Measurements from ENCODE around the gene ST3GAL6. TPM values are rescaled to one million over a fixed set of nuclear protein-coding genes. Genes with fewer than 3 reads are reported as not detected.
"Not testable (repeated sequence)": the region's sequence is repeated elsewhere in the genome, so short reads cannot be mapped to it uniquely, and the experiment has no call there.

ST3GAL6 gene
- total RNA-seq, 1 donor from 2014 or later = not detected

DNA sequence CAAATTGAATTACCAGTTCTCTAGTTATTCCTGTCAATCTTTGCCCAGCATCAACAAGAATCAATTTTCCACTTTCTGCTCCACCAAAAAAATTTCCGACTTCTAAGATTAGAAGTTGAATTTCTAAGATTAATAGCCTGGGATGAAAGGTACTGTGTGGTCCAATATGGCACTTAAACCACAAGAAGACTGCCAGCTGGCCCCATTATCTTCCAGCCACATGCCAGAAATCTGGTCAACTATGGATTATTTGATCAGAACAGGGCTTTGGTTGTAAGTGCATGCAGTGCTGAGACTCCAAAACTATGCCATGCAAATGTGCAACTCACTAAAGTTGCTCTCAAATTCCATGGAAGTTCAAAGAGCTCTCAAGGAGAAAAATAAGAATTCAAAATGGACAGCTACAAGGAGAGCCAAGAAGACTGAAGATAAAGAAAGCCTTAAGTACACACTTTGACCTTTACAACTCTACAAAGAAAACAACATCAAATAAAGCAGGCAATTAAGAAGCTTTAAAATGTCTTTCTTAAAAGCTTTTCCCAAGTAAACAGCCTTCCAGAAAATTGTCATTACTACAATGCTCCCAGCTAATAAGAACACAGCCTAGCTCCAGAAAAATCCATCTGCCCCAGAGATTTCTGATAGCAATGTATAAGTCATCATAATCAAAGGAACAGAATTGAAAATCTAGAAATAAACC, 64.2 kb downstream of the ST3GAL6 start:
- CTCF ChIA-PET = interaction anchor here (2.0 kb wide), 1 partner anchor 10 kb away, joined by 5 read pairs; no protein-coding TSS in a partner anchor

DNA sequence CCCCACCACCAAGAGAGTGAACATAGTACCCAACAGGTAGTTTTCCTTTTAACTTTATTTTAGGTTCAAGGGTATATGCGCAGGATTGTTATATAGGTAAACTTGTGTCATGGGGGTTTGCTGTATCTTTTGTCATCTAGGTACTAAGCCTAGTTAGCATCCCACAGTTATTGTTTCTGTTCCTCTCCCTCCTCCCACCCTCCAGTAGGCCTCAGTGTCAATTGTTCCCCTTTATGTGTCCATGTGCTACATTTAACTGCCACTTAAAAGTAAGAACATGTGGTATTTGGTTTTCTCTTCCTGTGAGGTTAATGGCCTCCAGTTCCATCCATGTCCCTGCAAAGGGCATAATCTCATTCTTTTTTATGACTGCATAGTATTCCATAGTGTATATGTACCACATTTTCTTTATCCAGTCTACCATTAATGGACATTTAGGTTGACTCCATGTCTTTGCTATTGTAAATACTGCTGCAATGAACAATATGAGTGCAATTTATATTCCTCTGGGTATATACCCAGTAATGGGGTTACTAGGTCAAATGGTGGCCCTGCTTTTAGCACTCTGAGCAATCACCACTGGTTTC, 66.2 kb downstream of the ST3GAL6 start:
- no peak overlapping the region for H3K27ac Mint-ChIP-seq
- H3K9me3 Mint-ChIP-seq = peaks cover 2% of the 10 kb centered on the region
- POLR2A ChIA-PET = no interaction called here
- CTCF ChIA-PET = no interaction called here
- TF ChIP-seq, protein P1, sequence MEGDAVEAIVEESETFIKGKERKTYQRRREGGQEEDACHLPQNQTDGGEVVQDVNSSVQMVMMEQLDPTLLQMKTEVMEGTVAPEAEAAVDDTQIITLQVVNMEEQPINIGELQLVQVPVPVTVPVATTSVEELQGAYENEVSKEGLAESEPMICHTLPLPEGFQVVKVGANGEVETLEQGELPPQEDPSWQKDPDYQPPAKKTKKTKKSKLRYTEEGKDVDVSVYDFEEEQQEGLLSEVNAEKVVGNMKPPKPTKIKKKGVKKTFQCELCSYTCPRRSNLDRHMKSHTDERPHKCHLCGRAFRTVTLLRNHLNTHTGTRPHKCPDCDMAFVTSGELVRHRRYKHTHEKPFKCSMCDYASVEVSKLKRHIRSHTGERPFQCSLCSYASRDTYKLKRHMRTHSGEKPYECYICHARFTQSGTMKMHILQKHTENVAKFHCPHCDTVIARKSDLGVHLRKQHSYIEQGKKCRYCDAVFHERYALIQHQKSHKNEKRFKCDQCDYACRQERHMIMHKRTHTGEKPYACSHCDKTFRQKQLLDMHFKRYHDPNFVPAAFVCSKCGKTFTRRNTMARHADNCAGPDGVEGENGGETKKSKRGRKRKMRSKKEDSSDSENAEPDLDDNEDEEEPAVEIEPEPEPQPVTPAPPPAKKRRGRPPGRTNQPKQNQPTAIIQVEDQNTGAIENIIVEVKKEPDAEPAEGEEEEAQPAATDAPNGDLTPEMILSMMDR (IDR thresholded peaks at IDR 0.05) = no peak
- no peak for ATAC-seq (ENCODE audit: low read depth)
- no peak overlapping the region for H3K4me3 Mint-ChIP-seq
- no peaks in the 10 kb centered on the region for H3K36me3 Mint-ChIP-seq (ENCODE audit: low read depth)
- H3K4me1 Mint-ChIP-seq = no peaks in the 10 kb centered on the region
- intact Hi-C loops (cut with micrococcal nuclease) = no loop called here
- DNase-seq = no peak
- no peaks in the 10 kb centered on the region for H3K27me3 Mint-ChIP-seq

More for the DNA sequence above, 64.2 kb downstream of the ST3GAL6 start:
- peaks cover 2% of the 10 kb centered on the region for H3K9me3 Mint-ChIP-seq
- no peaks in the 10 kb centered on the region for H3K27me3 Mint-ChIP-seq
- H3K4me3 Mint-ChIP-seq = no peak overlapping the region
- H3K27ac Mint-ChIP-seq = no peak overlapping the region
- POLR2A ChIA-PET = no interaction called here
- intact Hi-C loops (cut with micrococcal nuclease) = no loop called here
- no peak for ATAC-seq (ENCODE audit: low read depth)
- TF ChIP-seq, protein P1 (IDR thresholded peaks at IDR 0.05) = no peak
- DNase-seq = no peak
- H3K4me1 Mint-ChIP-seq = no peaks in the 10 kb centered on the region
- no peaks in the 10 kb centered on the region for H3K36me3 Mint-ChIP-seq (ENCODE audit: low read depth)

DNA sequence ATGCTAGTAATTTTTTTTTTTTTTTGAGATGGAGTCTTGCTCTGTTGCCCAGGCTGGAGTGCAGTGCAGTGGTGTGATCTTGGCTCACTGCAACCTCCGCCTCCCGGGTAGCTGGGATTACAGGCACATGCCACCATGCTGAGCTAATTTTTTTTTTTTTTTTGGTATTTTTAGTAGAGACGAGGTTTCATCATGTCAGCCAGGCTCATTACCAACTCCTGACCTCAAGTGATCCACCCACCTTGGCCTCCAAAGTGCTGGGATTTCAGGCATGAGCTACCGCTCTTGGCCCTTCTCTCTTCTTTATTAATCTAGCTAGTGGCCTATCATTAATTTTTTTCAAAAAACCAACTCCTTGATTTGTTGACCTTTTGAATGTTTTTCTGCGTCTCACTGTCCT, 67.9 kb downstream of the ST3GAL6 start:
- CTCF ChIA-PET; H3K36me3 Mint-ChIP-seq (ENCODE audit: low read depth); POLR2A ChIA-PET; intact Hi-C loops (cut with micrococcal nuclease); H3K27me3 Mint-ChIP-seq; H3K27ac Mint-ChIP-seq; H3K4me3 Mint-ChIP-seq; H3K4me1 Mint-ChIP-seq; DNase-seq; ATAC-seq (ENCODE audit: low read depth); H3K9me3 Mint-ChIP-seq: not testable (repeated sequence)

DNA sequence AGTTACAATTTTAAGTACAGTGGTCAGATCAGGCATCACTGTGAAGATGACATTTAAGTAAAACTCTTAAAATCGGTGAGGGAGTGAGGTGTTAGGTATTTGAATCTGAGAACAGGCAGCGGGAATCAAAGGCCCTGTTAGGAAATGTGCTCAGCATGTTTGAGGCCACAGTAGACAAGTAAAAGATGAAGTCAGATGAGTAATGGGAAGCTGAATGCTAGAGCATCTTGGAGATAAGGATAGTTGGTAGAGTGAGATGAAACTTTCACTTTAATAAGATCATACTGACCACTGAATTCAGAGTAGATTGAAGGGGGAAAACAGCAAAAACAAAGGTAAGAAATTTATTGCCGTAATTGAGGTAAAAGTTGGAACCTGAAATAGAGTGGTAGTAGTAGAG, 76.7 kb downstream of the ST3GAL6 start:
- intact Hi-C loops (cut with micrococcal nuclease) = no loop called here
- no peaks in the 10 kb centered on the region for H3K36me3 Mint-ChIP-seq (ENCODE audit: low read depth)
- ChIA-PET POLR2A (no interaction called here), CTCF (no interaction called here)
- no peaks in the 10 kb centered on the region for H3K9me3 Mint-ChIP-seq
- H3K4me1 Mint-ChIP-seq = no peaks in the 10 kb centered on the region
- H3K4me3 Mint-ChIP-seq = no peak overlapping the region
- TF ChIP-seq, protein P1 (IDR thresholded peaks at IDR 0.05) = no peak
- no peak overlapping the region for H3K27ac Mint-ChIP-seq
- no peaks in the 10 kb centered on the region for H3K27me3 Mint-ChIP-seq
- DNase-seq (no peak), ATAC-seq (ENCODE audit: low read depth) (no peak)

DNA sequence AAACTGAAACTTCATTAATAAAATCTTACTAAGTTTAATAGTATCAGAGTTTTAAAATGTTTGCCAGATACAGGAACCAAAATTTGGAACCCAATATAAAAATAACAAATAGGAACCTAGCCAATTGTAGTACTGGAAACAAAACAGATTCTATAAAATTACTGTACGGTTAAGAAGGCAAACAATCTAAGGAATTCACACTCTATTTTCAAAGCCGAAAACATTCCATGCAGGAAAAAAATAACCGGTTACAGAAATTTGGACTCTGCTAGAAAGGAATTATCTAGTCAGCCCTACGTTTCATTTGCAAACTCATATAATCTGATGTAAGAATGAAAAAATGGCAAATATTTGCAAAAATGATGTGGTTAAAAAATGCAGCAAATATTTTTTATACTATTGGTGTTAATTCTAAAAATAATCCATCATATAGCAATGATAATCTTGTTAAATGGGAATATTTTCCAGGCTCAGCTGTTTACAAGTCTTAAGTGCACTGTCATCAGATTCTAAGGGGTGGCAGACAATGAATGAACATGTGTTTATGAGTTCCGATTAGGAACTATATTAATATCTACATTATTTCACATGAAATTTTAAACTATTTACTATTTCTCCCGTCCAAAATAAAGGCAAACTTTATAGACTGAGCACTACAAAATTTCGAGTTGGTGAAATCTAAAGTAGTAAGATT, 80.3 kb downstream of the ST3GAL6 start:
- ATAC-seq (ENCODE audit: low read depth) (no peak), DNase-seq (no peak)
- intact Hi-C loops (cut with micrococcal nuclease) = no loop called here
- no peaks in the 10 kb centered on the region for H3K27me3 Mint-ChIP-seq
- no peaks in the 10 kb centered on the region for H3K9me3 Mint-ChIP-seq
- H3K36me3 Mint-ChIP-seq (ENCODE audit: low read depth) = no peaks in the 10 kb centered on the region
- H3K4me3 Mint-ChIP-seq = no peak overlapping the region
- H3K27ac Mint-ChIP-seq = no peak overlapping the region
- ChIA-PET CTCF (no interaction called here), POLR2A (no interaction called here)
- H3K4me1 Mint-ChIP-seq = no peaks in the 10 kb centered on the region
- TF ChIP-seq, protein P1 (IDR thresholded peaks at IDR 0.05) = no peak

Other genes starting within 250 kb of the ST3GAL6 start
- gene CLDND1, start 240.4 kb upstream of the ST3GAL6 start, total RNA-seq = 133 and 140 TPM in 2 replicates
- 3.7 and 4.5 TPM in 2 replicates for gene GPR15, start 231.4 kb upstream of the ST3GAL6 start, total RNA-seq
- 17.3 and 17.5 TPM in 2 replicates for gene CPOX, start 169.7 kb upstream of the ST3GAL6 start, total RNA-seq
- gene DCBLD2, start 138.4 kb downstream of the ST3GAL6 start, total RNA-seq = 0.95 and 1.8 TPM in 2 replicates